Skeletal muscle satellite cell (primary cell): Measurements from ENCODE around the gene THADA.

ENCODE experiments used
- H3K27me3 ChIP-seq: 2 replicates; pipeline ENCODE4 v1.7.0; 2013; ENCODE audit warnings: low read length; ENCODE audit not compliant: control insufficient read depth, insufficient read depth
- H3K36me3 ChIP-seq: 2 replicates; pipeline ENCODE4 v1.7.0; 2013; ENCODE audit warnings: mild to moderate bottlenecking, control low read depth, low read length; ENCODE audit not compliant: insufficient read depth
- H3K4me1 ChIP-seq: 2 replicates; pipeline ENCODE4 v1.7.0; 2013; ENCODE audit warnings: low read length; ENCODE audit not compliant: control insufficient read depth, insufficient read depth
- H3K4me2 ChIP-seq: 2 replicates; pipeline ENCODE4 v1.7.0; 2013; ENCODE audit warnings: mild to moderate bottlenecking, low read length
- H3K4me3 ChIP-seq: 2 replicates; pipeline ENCODE4 v1.7.0; 2013; ENCODE audit warnings: low read length
- H3K9ac ChIP-seq: 2 replicates; pipeline ENCODE4 v1.7.0; 2013; ENCODE audit warnings: mild to moderate bottlenecking, low read depth, low read length, moderate library complexity
- H3K9me3 ChIP-seq: replicated peaks from 2 replicates; pipeline ENCODE4 v1.7.0; 2013; ENCODE audit warnings: mild to moderate bottlenecking, control low read depth, low read length

The THADA gene

GRCh38 chr2:43279317-43279840, 316.5 kb downstream of the THADA start:
- Histone ChIP-seq H3K4me3 (no peak overlapping the region), H3K9ac (no peak overlapping the region), H3K4me2 (no peak overlapping the region), H3K4me1 (peaks cover 14% of the 10 kb centered on the region), H3K9me3 (peaks cover 4% of the 10 kb centered on the region), H3K27me3 (no peaks in the 10 kb centered on the region), H3K36me3 (peaks cover 18% of the 10 kb centered on the region)

GRCh38 chr2:43278564-43279220, 317.1 kb downstream of the THADA start:
- no peak overlapping the region for H3K4me3 ChIP-seq
- peaks cover 13% of the 10 kb centered on the region for H3K36me3 ChIP-seq
- H3K9ac ChIP-seq, result no peak overlapping the region
- peaks cover 21% of the 10 kb centered on the region for H3K4me1 ChIP-seq
- H3K27me3 ChIP-seq, result no peaks in the 10 kb centered on the region
- no peak overlapping the region for H3K4me2 ChIP-seq
- H3K9me3 ChIP-seq, result no peaks in the 10 kb centered on the region

- Histone ChIP-seq H3K9ac (no peak overlapping the region), H3K36me3 (peaks cover 11% of the 10 kb centered on the region)
These were observed 318.9 kb downstream of the THADA start for GRCh38 chr2:43276962-43277391.

GRCh38 chr2:43276266-43276941, 319.4 kb downstream of the THADA start:
- Histone ChIP-seq H3K4me3 (no peak overlapping the region), H3K4me2 (no peak overlapping the region), H3K27me3 (no peaks in the 10 kb centered on the region), H3K4me1 (peaks cover 29% of the 10 kb centered on the region), H3K9me3 (no peaks in the 10 kb centered on the region), H3K36me3 (peaks cover 9% of the 10 kb centered on the region), H3K9ac (no peak overlapping the region)

More at GRCh38 chr2:43276962-43277391, 318.9 kb downstream of the THADA start:
- peaks cover 29% of the 10 kb centered on the region for H3K4me1 ChIP-seq
- no peak overlapping the region for H3K4me2 ChIP-seq
- no peaks in the 10 kb centered on the region for H3K27me3 ChIP-seq
- H3K9me3 ChIP-seq, result no peaks in the 10 kb centered on the region
- no peak overlapping the region for H3K4me3 ChIP-seq

- peaks cover 38% of the 10 kb centered on the region for H3K4me1 ChIP-seq
- no peaks in the 10 kb centered on the region for H3K27me3 ChIP-seq
- no peaks in the 10 kb centered on the region for H3K9me3 ChIP-seq
- H3K4me2 ChIP-seq, result no peak overlapping the region
- H3K4me3 ChIP-seq, result no peak overlapping the region
- H3K36me3 ChIP-seq, result peaks cover 6% of the 10 kb centered on the region
- no peak overlapping the region for H3K9ac ChIP-seq
These were observed 321.1 kb downstream of the THADA start for GRCh38 chr2:43274721-43275120.

GRCh38 chr2:43274055-43274454, 321.8 kb downstream of the THADA start:
- H3K36me3 ChIP-seq, result peaks cover 3% of the 10 kb centered on the region
- peaks cover 44% of the 10 kb centered on the region for H3K4me1 ChIP-seq
- H3K4me2 ChIP-seq, result peak overlapping the region; percentile 1
- H3K4me3 ChIP-seq, result no peak overlapping the region
- no peaks in the 10 kb centered on the region for H3K9me3 ChIP-seq
- H3K9ac ChIP-seq, result no peak overlapping the region
- H3K27me3 ChIP-seq, result no peaks in the 10 kb centered on the region

GRCh38 chr2:43273529-43273928, 322.3 kb downstream of the THADA start:
- peaks cover 48% of the 10 kb centered on the region for H3K4me1 ChIP-seq
- H3K9ac ChIP-seq, result no peak overlapping the region

GRCh38 chr2:43270930-43271615, 324.8 kb downstream of the THADA start:
- peaks cover 44% of the 10 kb centered on the region for H3K4me1 ChIP-seq
- no peak overlapping the region for H3K9ac ChIP-seq
- H3K4me2 ChIP-seq, result no peak overlapping the region
- no peak overlapping the region for H3K4me3 ChIP-seq
- no peaks in the 10 kb centered on the region for H3K27me3 ChIP-seq
- H3K9me3 ChIP-seq, result no peaks in the 10 kb centered on the region
- H3K36me3 ChIP-seq, result no peaks in the 10 kb centered on the region

More at GRCh38 chr2:43273529-43273928, 322.3 kb downstream of the THADA start:
- Histone ChIP-seq H3K9me3 (no peaks in the 10 kb centered on the region), H3K4me3 (no peak overlapping the region), H3K27me3 (no peaks in the 10 kb centered on the region), H3K4me2 (peak overlapping the region; percentile 1), H3K36me3 (peaks cover 3% of the 10 kb centered on the region)

GRCh38 chr2:43270461-43270860, 325.4 kb downstream of the THADA start:
- Histone ChIP-seq H3K4me2 (no peak overlapping the region), H3K9ac (no peak overlapping the region), H3K4me1 (peaks cover 44% of the 10 kb centered on the region), H3K4me3 (no peak overlapping the region), H3K36me3 (no peaks in the 10 kb centered on the region), H3K27me3 (no peaks in the 10 kb centered on the region), H3K9me3 (no peaks in the 10 kb centered on the region)

GRCh38 chr2:43269706-43270105, 326.1 kb downstream of the THADA start:
- H3K4me2 ChIP-seq, result peak overlapping the region; percentile 77
- H3K4me3 ChIP-seq, result peak overlapping the region; percentile 32
- no peaks in the 10 kb centered on the region for H3K27me3 ChIP-seq
- H3K9me3 ChIP-seq, result no peaks in the 10 kb centered on the region
- H3K36me3 ChIP-seq, result no peaks in the 10 kb centered on the region
- peak overlapping the region; percentile 55 for H3K9ac ChIP-seq
- peaks cover 44% of the 10 kb centered on the region for H3K4me1 ChIP-seq

GRCh38 chr2:43269074-43269572, 326.7 kb downstream of the THADA start:
- Histone ChIP-seq H3K36me3 (no peaks in the 10 kb centered on the region), H3K4me1 (peaks cover 39% of the 10 kb centered on the region), H3K9ac (peak overlapping the region; percentile 75), H3K4me3 (peak overlapping the region; percentile 54), H3K9me3 (no peaks in the 10 kb centered on the region), H3K4me2 (peak overlapping the region; percentile 77), H3K27me3 (no peaks in the 10 kb centered on the region)
